GM12801 (cell line): ENCODE data around the gene TBCA.

Experiments
- CTCF ChIP-seq: IDR thresholded peaks from one replicate; pipeline ENCODE4 v1.5.1; 2011; ENCODE audit warnings: control low read depth; ENCODE audit not compliant: insufficient read length; ENCODE audit errors: extremely low read depth

The TBCA gene

GRCh38 chr5:77795846-77796245, 19.7 kb upstream of the TBCA start:
- no peak for TF ChIP-seq CTCF

- TF ChIP-seq CTCF: no peak
Observed at GRCh38 chr5:77795268-77795667, 19.1 kb upstream of the TBCA start.

GRCh38 chr5:77791926-77792325, 15.8 kb upstream of the TBCA start:
- no peak for TF ChIP-seq CTCF

GRCh38 chr5:77791356-77791755, 15.2 kb upstream of the TBCA start:
- no peak for TF ChIP-seq CTCF

GRCh38 chr5:77785229-77785628, 9.1 kb upstream of the TBCA start:
- TF ChIP-seq CTCF: no peak

GRCh38 chr5:77784735-77785134, 8.6 kb upstream of the TBCA start:
- no peak for TF ChIP-seq CTCF

- TF ChIP-seq CTCF: no peak
Observed at GRCh38 chr5:77781076-77781475, 4.9 kb upstream of the TBCA start.

- no peak for TF ChIP-seq CTCF
Observed at GRCh38 chr5:77778881-77779438, 2.8 kb upstream of the TBCA start.
